H9 (cell line): ENCODE data around the gene CCDC30. TPM values are rescaled to one million over a fixed set of nuclear protein-coding genes. Genes with fewer than 3 reads are reported as not detected.

ENCODE experiments used
- DNase-seq: peaks from one replicate; pipeline ENCODE4 v3.0.0-alpha.2; 2017
- H2AFZ ChIP-seq: one replicate; pipeline ENCODE4 v1.6.1; 2013; ENCODE audit warnings: mild to moderate bottlenecking, low read length, control low read depth, moderate library complexity
- H2AK5ac ChIP-seq: 2 replicates; pipeline ENCODE4 v1.6.1; 2013; ENCODE audit warnings: low read length, control low read depth, mixed read lengths; ENCODE audit not compliant: insufficient read length
- H2BK120ac ChIP-seq: one replicate; pipeline ENCODE4 v1.6.1; 2013; ENCODE audit warnings: low read depth, mild to moderate bottlenecking, low read length, control low read depth, inconsistent platforms; ENCODE audit not compliant: poor library complexity, severe bottlenecking
- H2BK12ac ChIP-seq: 2 replicates; pipeline ENCODE4 v1.6.1; 2013; ENCODE audit warnings: low read length, control low read depth, mixed read lengths, low read depth; ENCODE audit not compliant: insufficient read length
- H2BK15ac ChIP-seq: 2 replicates; pipeline ENCODE4 v1.6.1; 2013; ENCODE audit warnings: low read depth, low read length, control low read depth
- H2BK20ac ChIP-seq: one replicate; pipeline ENCODE4 v1.6.1; 2013; ENCODE audit warnings: low read depth, mild to moderate bottlenecking, low read length, control low read depth, inconsistent platforms; ENCODE audit not compliant: poor library complexity, severe bottlenecking
- H2BK5ac ChIP-seq: 2 replicates; pipeline ENCODE4 v1.6.1; 2013; ENCODE audit warnings: low read length, control low read depth, mixed read lengths; ENCODE audit not compliant: insufficient read length
- H3K14ac ChIP-seq: 2 replicates; pipeline ENCODE4 v1.6.1; 2013; ENCODE audit warnings: low read length, control low read depth; ENCODE audit not compliant: insufficient read depth
- H3K18ac ChIP-seq: 2 replicates; pipeline ENCODE4 v1.6.1; 2013; ENCODE audit warnings: low read depth, mild to moderate bottlenecking, mixed read lengths, low read length, control low read depth; ENCODE audit not compliant: insufficient read length
- H3K23ac ChIP-seq: 2 replicates; pipeline ENCODE4 v1.6.1; 2013; ENCODE audit warnings: low read length, control low read depth, mixed read lengths, low read depth; ENCODE audit not compliant: insufficient read length
- H3K23me2 ChIP-seq: 2 replicates; pipeline ENCODE4 v1.6.1; 2013; ENCODE audit warnings: low read depth, mild to moderate bottlenecking, mixed read lengths, low read length, control low read depth; ENCODE audit not compliant: insufficient read length, poor library complexity, severe bottlenecking
- H3K27ac ChIP-seq: 2 replicates; pipeline ENCODE4 v1.5.1; 2013; ENCODE audit warnings: low read length, control low read depth, mixed read lengths, low read depth; ENCODE audit not compliant: insufficient read length
- H3K27me3 ChIP-seq: 2 replicates; pipeline ENCODE4 v1.6.1; 2013; ENCODE audit warnings: low read length, control low read depth, inconsistent platforms; ENCODE audit not compliant: insufficient read depth
- H3K4ac ChIP-seq: 2 replicates; pipeline ENCODE4 v1.6.1; 2013; ENCODE audit warnings: low read depth, mild to moderate bottlenecking, control low read depth, inconsistent platforms, low read length, moderate library complexity
- H3K4me1 ChIP-seq: 2 replicates; pipeline ENCODE4 v1.6.1; 2013; ENCODE audit warnings: low read length, control low read depth, inconsistent platforms; ENCODE audit not compliant: insufficient read depth
- H3K4me2 ChIP-seq: 2 replicates; pipeline ENCODE4 v1.6.1; 2013; ENCODE audit warnings: low read length, control low read depth, mixed read lengths; ENCODE audit not compliant: insufficient read length, insufficient read depth
- H3K56ac ChIP-seq: 2 replicates; pipeline ENCODE4 v1.6.1; 2013; ENCODE audit warnings: low read depth, mild to moderate bottlenecking, mixed read lengths, low read length, control low read depth; ENCODE audit not compliant: insufficient read length
- H3K79me1 ChIP-seq: 2 replicates; pipeline ENCODE4 v1.6.1; 2013; ENCODE audit warnings: low read depth, mild to moderate bottlenecking, moderate library complexity, low read length, control low read depth, inconsistent platforms; ENCODE audit not compliant: insufficient read depth, poor library complexity, severe bottlenecking
- H3K79me2 ChIP-seq: 2 replicates; pipeline ENCODE4 v1.6.1; 2013; ENCODE audit warnings: low read length, control low read depth, inconsistent platforms; ENCODE audit not compliant: insufficient read depth
- H3K9ac ChIP-seq: 2 replicates; pipeline ENCODE4 v1.6.1; 2013; ENCODE audit warnings: low read length, control low read depth, mixed read lengths; ENCODE audit not compliant: insufficient read length; ENCODE audit errors: extremely low read depth
- H3K9me3 ChIP-seq: one replicate; pipeline ENCODE4 v1.6.1; 2013; ENCODE audit warnings: low read depth, low read length, inconsistent platforms; ENCODE audit not compliant: control insufficient read depth
- H3T11ph ChIP-seq: one replicate; pipeline ENCODE4 v1.6.1; 2013; ENCODE audit warnings: mild to moderate bottlenecking, low read length, control low read depth, inconsistent platforms
- H4K20me1 ChIP-seq: one replicate; pipeline ENCODE4 v1.6.1; 2013; ENCODE audit not compliant: control insufficient read depth, insufficient read length, insufficient read depth
- H4K5ac ChIP-seq: 2 replicates; pipeline ENCODE4 v1.6.1; 2013; ENCODE audit warnings: low read depth, mild to moderate bottlenecking, mixed read lengths, low read length, control low read depth; ENCODE audit not compliant: insufficient read length
- H4K8ac ChIP-seq: replicated peaks from 2 replicates; pipeline ENCODE4 v1.6.1; 2013; ENCODE audit warnings: low read length, control low read depth, mixed read lengths, low read depth; ENCODE audit not compliant: insufficient read length
- H4K91ac ChIP-seq: 2 replicates; pipeline ENCODE4 v1.6.1; 2013; ENCODE audit warnings: low read depth, mild to moderate bottlenecking, moderate library complexity, mixed read lengths, low read length, control low read depth; ENCODE audit not compliant: insufficient read length
- H3K27ac Mint-ChIP-seq, 3 experiments: 2 replicates in 2 of 3; 3 replicates in 1 of 3; pipeline ENCODE4 v1.8.0; 2020 to 2021; ENCODE audit warnings: mixed read lengths in 3 of 3, mild to moderate bottlenecking in 1 of 3, moderate library complexity in 1 of 3
- H3K27me3 Mint-ChIP-seq: 2 replicates; pipeline ENCODE4 v1.8.0; 2021; ENCODE audit warnings: low read depth, mild to moderate bottlenecking, moderate library complexity, mixed read lengths
- H3K36me3 Mint-ChIP-seq, 3 experiments: 2 replicates in 2 of 3; 3 replicates in 1 of 3; pipeline ENCODE4 v1.8.0; 2020 to 2021; ENCODE audit warnings: low read depth in 3 of 3, mixed read lengths in 3 of 3; ENCODE audit not compliant: insufficient read depth in 1 of 3
- H3K4me1 Mint-ChIP-seq, 2 experiments: 2 replicates each; pipeline ENCODE4 v1.8.0; 2020; ENCODE audit warnings: mixed read lengths in 2 of 2
- H3K4me3 Mint-ChIP-seq, 2 experiments: 2 replicates in 1 of 2; 3 replicates in 1 of 2; pipeline ENCODE4 v1.8.0; 2020 to 2021; ENCODE audit warnings: mild to moderate bottlenecking in 2 of 2, mixed read lengths in 2 of 2, moderate library complexity in 1 of 2
- H3K9me3 Mint-ChIP-seq, 2 experiments: 2 replicates in 1 of 2; 3 replicates in 1 of 2; pipeline ENCODE4 v1.8.0; 2020; ENCODE audit warnings: mild to moderate bottlenecking in 2 of 2, mixed read lengths in 2 of 2, moderate library complexity in 1 of 2
- CTCF ChIP-seq: fragments of 200-600 bp; sonication (generic); conservative IDR thresholded peaks from 3 replicates; pipeline ENCODE4 v1.8.0; 2021; ENCODE audit warnings: antibody characterized with exemption, mild to moderate bottlenecking
- WGBS: extraction: QIAGEN DNeasy Blood & Tissue Kit; methylation state at CpG from one replicate; pipeline ENCODE4 v1.1.7; 2013; ENCODE audit warnings: missing lambda C conversion rate, low lambda C conversion rate, mixed read lengths; ENCODE audit not compliant: insufficient read length; ENCODE audit errors: extremely low coverage; 5-methylcytosine and 5-hydroxymethylcytosine counted together
- total RNA-seq: library from RNA; stranded (reverse); gene quantifications from 2 replicates; pipeline ENCODE4 v1.2.1, GENCODE V29; 2021

The CCDC30 gene
- total RNA-seq, 1 experiment from 2014 or later: 1.8 TPM

- Histone ChIP-seq H2AFZ (no peak overlapping the region), H2BK5ac (no peak overlapping the region), H3K9me3 (no peaks in the 10 kb centered on the region), H3K18ac (no peak overlapping the region), H4K5ac (no peak overlapping the region), H2AK5ac (no peak overlapping the region), H2BK15ac (no peak overlapping the region), H2BK12ac (no peak overlapping the region), H4K91ac (no peak overlapping the region), H4K20me1 (no peaks in the 10 kb centered on the region), H3K4me1 (no peaks in the 10 kb centered on the region), H3K79me1 (no peaks in the 10 kb centered on the region), H3K9ac (no peak overlapping the region), H2BK120ac (no peak overlapping the region), H2BK20ac (no peak overlapping the region), H3K27ac (no peak overlapping the region), H3K23ac (no peak overlapping the region), H3K4me2 (no peak overlapping the region), H3K56ac (no peak overlapping the region), H3K14ac (no peak overlapping the region), H4K8ac (no peak overlapping the region), H3K79me2 (no peaks in the 10 kb centered on the region), H3K27me3 (no peaks in the 10 kb centered on the region), H3K23me2 (no peaks in the 10 kb centered on the region), H3T11ph (no peak overlapping the region), H3K4ac (no peak overlapping the region)
- no peak for TF ChIP-seq CTCF
- H3K4me3 Mint-ChIP-seq: no peak overlapping the region
- H3K27ac Mint-ChIP-seq: no peak overlapping the region
- DNase-seq: no peak
- no peaks in the 10 kb centered on the region; a peak in 1 of 5 replicates for H3K9me3 Mint-ChIP-seq
- H3K36me3 Mint-ChIP-seq: no peaks in the 10 kb centered on the region
- no CpG with 5 or more reads among the region's 2 CpGs for WGBS
- H3K4me1 Mint-ChIP-seq: no peaks in the 10 kb centered on the region
- peaks cover 19% of the 10 kb centered on the region for H3K27me3 Mint-ChIP-seq
Observed at GRCh38 chr1:42646056-42646455, 183.0 kb downstream of the CCDC30 start.
